ENCODE data around the gene STX2. TPM values are rescaled to one million over a fixed set of nuclear protein-coding genes. Genes with fewer than 3 reads are reported as not detected.

STX2 gene
- total and polyA plus RNA-seq, 10 of the 15 experiments (the other 5 are each of a cell fraction or from before 2014, with no cell fraction given), result 6.0 to 22.2 (median 10.0) TPM

DNA sequence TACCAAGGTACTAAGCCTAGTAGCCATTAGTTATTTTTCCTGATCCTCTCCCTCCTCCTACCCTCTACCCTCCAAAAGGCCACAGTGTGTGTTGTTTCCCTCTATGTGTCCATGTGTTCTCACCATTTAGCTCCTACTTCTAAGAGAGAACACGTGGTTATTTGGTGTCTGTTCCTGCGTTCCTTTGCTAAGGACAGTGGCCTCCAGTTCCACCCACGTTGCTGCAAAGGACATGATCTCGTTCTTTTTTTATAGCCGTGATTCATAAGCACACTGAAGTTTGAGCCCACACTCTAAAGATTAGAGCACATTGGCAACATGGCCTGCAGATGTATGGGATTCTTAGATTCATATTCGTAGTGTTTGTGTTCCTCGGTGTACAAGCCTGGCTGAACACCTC is 8.1 kb upstream of the STX2 start:
- POLR2A ChIA-PET, result no interaction called here
- no peak for DNase-seq (ENCODE audit: low read depth, low spot score)
- Histone ChIP-seq H3K9me3 (replicated peaks; ENCODE audit: control insufficient read depth, insufficient read depth, low read length) (no peaks in the 10 kb centered on the region), H3K79me2 (ENCODE audit: control insufficient read depth, insufficient read depth, low read length) (no peaks in the 10 kb centered on the region), H3K36me3 (ENCODE audit: control insufficient read depth in 2 of 2, insufficient read depth in 2 of 2, low read length in 1 of 2) (no peaks in the 10 kb centered on the region), H3K4me1 (ENCODE audit: control insufficient read depth, insufficient read depth, low read length) (no peaks in the 10 kb centered on the region), H3K4me2 (ENCODE audit: control insufficient read depth, insufficient read depth) (no peak overlapping the region), H3K9ac (ENCODE audit: control insufficient read depth, insufficient read depth, low read length) (no peak overlapping the region), H3K4me3 (no peak overlapping the region), H3K27me3 (replicated peaks in 1 of 2; ENCODE audit: control insufficient read depth in 2 of 2, insufficient read depth in 2 of 2, low read length in 1 of 2) (no peaks in the 10 kb centered on the region), H4K20me1 (ENCODE audit: control insufficient read depth, insufficient read depth) (no peaks in the 10 kb centered on the region), H2AFZ (ENCODE audit: control insufficient read depth, low read depth, low read length) (no peak overlapping the region), H3K27ac (ENCODE audit: control insufficient read depth, insufficient read depth) (no peak overlapping the region)
- SMC1A ChIA-PET (ENCODE audit: uncharacterized antibody, unreplicated experiment), result no interaction called here
- TF ChIP-seq TARDBP (IDR thresholded peaks at IDR 0.05; ENCODE audit: borderline replicate concordance), result no peak
- BruUV-seq (replicated peaks), result no TSS peak
- in situ Hi-C loops (cut with MboI) (no loop called here), intact Hi-C loops (cut with micrococcal nuclease; ENCODE audit: unreplicated experiment) (no loop called here)
- ATAC-seq, result no peak
- no peak for FAIRE-seq
- CTCF ChIA-PET, result interaction anchor here (0.6 to 1.8 kb wide), 3 partner anchors 10 to 453 kb away, joined by 3 to 5 read pairs (median 5); no protein-coding TSS in a partner anchor
- WGBS (ENCODE audit: insufficient coverage, insufficient replicate concordance, low lambda C conversion rate, missing lambda C conversion rate), result 54% methylated on average over 7 of the region's 7 CpGs
- RAD21 ChIA-PET (ENCODE audit: unreplicated experiment), result no interaction called here

DNA sequence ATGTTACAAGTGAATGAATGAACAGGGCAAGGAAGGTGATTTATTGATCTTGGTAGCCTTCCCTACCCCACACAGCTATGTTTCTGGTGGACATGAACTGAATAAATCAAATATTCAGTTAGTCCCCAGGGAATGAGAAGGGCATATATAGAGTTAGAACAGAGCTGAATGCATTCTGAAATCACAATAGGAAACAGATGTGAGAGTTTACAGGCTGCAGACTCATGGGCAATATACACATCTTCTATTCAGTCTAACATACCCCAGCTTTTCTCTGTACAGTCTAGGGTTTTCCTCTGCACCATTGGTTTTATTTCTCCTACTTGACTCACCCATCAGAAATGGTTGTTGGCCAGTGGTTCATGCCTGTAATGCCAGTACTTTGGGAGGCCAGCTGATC is 7.3 kb upstream of the STX2 start:
- ChIA-PET POLR2A (no interaction called here), CTCF (interaction anchor here (0.6 to 1.8 kb wide), 4 partner anchors 9 to 452 kb away, joined by 3 to 5 read pairs (median 4); no protein-coding TSS in a partner anchor), SMC1A (ENCODE audit: uncharacterized antibody, unreplicated experiment) (interaction anchor here (0.9 to 1.8 kb wide), 4 partner anchors 20 to 452 kb away, joined by 3 to 8 read pairs (median 4); no protein-coding TSS in a partner anchor), RAD21 (ENCODE audit: unreplicated experiment) (interaction anchor here (1.3 to 1.4 kb wide), 2 partner anchors 15 to 24 kb away, joined by 4 to 5 read pairs; no protein-coding TSS in a partner anchor)
- H3K79me2 ChIP-seq (ENCODE audit: control insufficient read depth, insufficient read depth, low read length), result no peaks in the 10 kb centered on the region
- no peak for DNase-seq (ENCODE audit: low read depth, low spot score)
- no peaks in the 10 kb centered on the region for H4K20me1 ChIP-seq (ENCODE audit: control insufficient read depth, insufficient read depth)
- H3K4me3 ChIP-seq, result no peak overlapping the region
- no peaks in the 10 kb centered on the region for H3K4me1 ChIP-seq (ENCODE audit: control insufficient read depth, insufficient read depth, low read length)
- H3K9ac ChIP-seq (ENCODE audit: control insufficient read depth, insufficient read depth, low read length), result no peak overlapping the region
- no peaks in the 10 kb centered on the region for H3K9me3 ChIP-seq (replicated peaks; ENCODE audit: control insufficient read depth, insufficient read depth, low read length)
- H3K4me2 ChIP-seq (ENCODE audit: control insufficient read depth, insufficient read depth), result no peak overlapping the region
- in situ Hi-C loops (cut with MboI), result no loop called here
- no peak for TF ChIP-seq HCFC1 (IDR thresholded peaks at IDR 0.05; ENCODE audit: low read length)
- TF ChIP-seq GABPA (IDR thresholded peaks at IDR 0.05; ENCODE audit: low read depth), result no peak
- TF ChIP-seq FOS (IDR thresholded peaks at IDR 0.05; ENCODE audit: borderline replicate concordance, extremely low read depth, insufficient read length), result no peak
- TF ChIP-seq PAX5 (IDR thresholded peaks at IDR 0.05; ENCODE audit: borderline replicate concordance, low read depth, low read length), result no peak
- TF ChIP-seq, protein P1, sequence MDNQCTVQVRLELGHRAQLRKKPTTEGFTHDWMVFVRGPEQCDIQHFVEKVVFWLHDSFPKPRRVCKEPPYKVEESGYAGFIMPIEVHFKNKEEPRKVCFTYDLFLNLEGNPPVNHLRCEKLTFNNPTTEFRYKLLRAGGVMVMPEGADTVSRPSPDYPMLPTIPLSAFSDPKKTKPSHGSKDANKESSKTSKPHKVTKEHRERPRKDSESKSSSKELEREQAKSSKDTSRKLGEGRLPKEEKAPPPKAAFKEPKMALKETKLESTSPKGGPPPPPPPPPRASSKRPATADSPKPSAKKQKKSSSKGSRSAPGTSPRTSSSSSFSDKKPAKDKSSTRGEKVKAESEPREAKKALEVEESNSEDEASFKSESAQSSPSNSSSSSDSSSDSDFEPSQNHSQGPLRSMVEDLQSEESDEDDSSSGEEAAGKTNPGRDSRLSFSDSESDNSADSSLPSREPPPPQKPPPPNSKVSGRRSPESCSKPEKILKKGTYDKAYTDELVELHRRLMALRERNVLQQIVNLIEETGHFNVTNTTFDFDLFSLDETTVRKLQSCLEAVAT (IDR thresholded peaks at IDR 0.05), result no peak
- TF ChIP-seq CHD4 (IDR thresholded peaks at IDR 0.05), result no peak
- TF ChIP-seq, protein P2, sequence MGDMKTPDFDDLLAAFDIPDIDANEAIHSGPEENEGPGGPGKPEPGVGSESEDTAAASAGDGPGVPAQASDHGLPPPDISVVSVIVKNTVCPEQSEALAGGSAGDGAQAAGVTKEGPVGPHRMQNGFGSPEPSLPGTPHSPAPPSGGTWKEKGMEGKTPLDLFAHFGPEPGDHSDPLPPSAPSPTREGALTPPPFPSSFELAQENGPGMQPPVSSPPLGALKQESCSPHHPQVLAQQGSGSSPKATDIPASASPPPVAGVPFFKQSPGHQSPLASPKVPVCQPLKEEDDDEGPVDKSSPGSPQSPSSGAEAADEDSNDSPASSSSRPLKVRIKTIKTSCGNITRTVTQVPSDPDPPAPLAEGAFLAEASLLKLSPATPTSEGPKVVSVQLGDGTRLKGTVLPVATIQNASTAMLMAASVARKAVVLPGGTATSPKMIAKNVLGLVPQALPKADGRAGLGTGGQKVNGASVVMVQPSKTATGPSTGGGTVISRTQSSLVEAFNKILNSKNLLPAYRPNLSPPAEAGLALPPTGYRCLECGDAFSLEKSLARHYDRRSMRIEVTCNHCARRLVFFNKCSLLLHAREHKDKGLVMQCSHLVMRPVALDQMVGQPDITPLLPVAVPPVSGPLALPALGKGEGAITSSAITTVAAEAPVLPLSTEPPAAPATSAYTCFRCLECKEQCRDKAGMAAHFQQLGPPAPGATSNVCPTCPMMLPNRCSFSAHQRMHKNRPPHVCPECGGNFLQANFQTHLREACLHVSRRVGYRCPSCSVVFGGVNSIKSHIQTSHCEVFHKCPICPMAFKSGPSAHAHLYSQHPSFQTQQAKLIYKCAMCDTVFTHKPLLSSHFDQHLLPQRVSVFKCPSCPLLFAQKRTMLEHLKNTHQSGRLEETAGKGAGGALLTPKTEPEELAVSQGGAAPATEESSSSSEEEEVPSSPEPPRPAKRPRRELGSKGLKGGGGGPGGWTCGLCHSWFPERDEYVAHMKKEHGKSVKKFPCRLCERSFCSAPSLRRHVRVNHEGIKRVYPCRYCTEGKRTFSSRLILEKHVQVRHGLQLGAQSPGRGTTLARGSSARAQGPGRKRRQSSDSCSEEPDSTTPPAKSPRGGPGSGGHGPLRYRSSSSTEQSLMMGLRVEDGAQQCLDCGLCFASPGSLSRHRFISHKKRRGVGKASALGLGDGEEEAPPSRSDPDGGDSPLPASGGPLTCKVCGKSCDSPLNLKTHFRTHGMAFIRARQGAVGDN (IDR thresholded peaks at IDR 0.05), result no peak
- TF ChIP-seq ZNF384 (IDR thresholded peaks at IDR 0.05; ENCODE audit: borderline replicate concordance, low read depth, low read length), result no peak
- TF ChIP-seq MEF2A (IDR thresholded peaks at IDR 0.05; ENCODE audit: insufficient read depth, low read depth, low read length), result no peak
- TF ChIP-seq SUPT20H (IDR thresholded peaks at IDR 0.05; ENCODE audit: borderline replicate concordance, control insufficient read depth, low read depth, low read length), result no peak
- no peak for TF ChIP-seq TARDBP (IDR thresholded peaks at IDR 0.05; ENCODE audit: borderline replicate concordance)
- no peak for TF ChIP-seq MTA2 (IDR thresholded peaks at IDR 0.05; ENCODE audit: low read depth)
- no peak for TF ChIP-seq DPF2 (IDR thresholded peaks at IDR 0.05)
- FAIRE-seq, result peak; percentile 47
- H3K36me3 ChIP-seq (ENCODE audit: control insufficient read depth in 2 of 2, insufficient read depth in 2 of 2, low read length in 1 of 2), result no peaks in the 10 kb centered on the region
- H3K27ac ChIP-seq (ENCODE audit: control insufficient read depth, insufficient read depth), result no peak overlapping the region
- ATAC-seq, result no peak
- no peak overlapping the region for H2AFZ ChIP-seq (ENCODE audit: control insufficient read depth, low read depth, low read length)
- intact Hi-C loops (cut with micrococcal nuclease; ENCODE audit: unreplicated experiment), result no loop called here
- BruUV-seq (replicated peaks), result no TSS peak
- H3K27me3 ChIP-seq (replicated peaks in 1 of 2; ENCODE audit: control insufficient read depth in 2 of 2, insufficient read depth in 2 of 2, low read length in 1 of 2), result no peaks in the 10 kb centered on the region

Measured in GM12878 (cell line).